COLO829 (cell line): ENCODE measurements around the gene GJA8.
"Not testable (repeated sequence)": the region's sequence is repeated elsewhere in the genome, so short reads cannot be mapped to it uniquely, and the experiment has no call there.

Experiments used
- DNase-seq: peaks from one replicate; pipeline ENCODE4 v3.0.0; 2012; ENCODE audit warnings: low spot score

Gene GJA8

GRCh38 chr1:147902253-147902845 lies at the start of gene GJA8:
Gene GJA8 (plus strand): TSS chr1:147902795. CDS start chr1:147907956, 5,161 bp downstream.
- DNase-seq, result no peak

DNA sequence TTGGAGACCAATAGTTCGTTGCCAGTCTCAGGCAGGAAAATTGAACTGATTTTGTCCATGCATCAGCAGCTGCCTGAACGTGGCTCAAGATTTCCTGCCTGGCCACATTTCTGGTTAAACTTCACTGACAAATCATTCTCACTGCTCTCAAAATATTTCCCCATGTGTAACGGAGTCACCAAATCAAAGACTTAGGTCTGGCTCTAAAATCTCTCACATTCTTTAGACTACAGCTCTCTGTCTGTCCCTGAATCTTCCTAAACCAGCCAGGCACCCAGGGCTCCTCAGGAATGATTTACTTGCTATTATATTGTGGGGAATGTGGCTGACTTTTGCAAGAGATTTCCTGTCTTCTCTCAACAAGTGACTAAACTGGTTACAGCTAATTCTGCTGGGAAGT lies 49.2 kb upstream of the GJA8 start:
- no peak for DNase-seq

DNA sequence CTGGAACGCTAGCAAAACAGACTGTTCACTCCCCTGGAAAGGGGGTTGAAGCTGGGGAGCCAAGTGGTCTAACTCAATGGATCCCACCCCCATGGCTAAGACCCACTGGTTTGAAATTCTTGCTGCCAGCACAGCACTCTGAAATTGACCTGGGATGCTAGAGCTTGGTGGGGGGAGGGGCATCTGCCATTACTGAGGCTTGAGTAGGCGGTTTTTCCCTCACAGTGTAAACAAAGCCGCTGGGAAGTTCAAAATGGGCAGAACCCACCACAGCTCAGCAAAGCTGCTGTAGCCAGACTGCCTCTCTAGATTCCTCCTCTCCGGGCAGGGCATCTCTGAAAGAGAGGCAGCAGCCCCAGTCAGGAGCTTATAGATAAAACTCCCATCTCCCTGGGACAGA lies 47.6 kb upstream of the GJA8 start:
- DNase-seq, result not testable (repeated sequence)

DNA sequence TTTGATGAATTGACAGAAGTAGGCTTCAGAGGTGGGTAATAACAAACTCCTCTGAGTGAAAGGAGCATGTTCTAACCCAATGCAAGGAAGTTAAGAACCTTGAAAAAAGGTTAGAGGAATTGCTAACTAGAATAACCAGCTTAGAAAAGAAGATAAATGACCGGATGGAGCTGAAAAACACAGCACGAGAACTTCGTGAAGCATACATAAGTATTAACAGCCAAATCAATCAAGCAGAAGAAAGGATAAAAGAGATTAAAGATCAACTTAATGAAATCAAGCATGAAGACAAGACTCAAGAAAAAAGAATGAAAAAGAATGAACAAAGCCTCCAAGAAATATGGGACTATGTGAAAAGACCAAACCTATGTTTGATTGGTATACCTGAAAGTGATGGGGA lies 46.6 kb upstream of the GJA8 start:
- not testable (repeated sequence) for DNase-seq

DNA sequence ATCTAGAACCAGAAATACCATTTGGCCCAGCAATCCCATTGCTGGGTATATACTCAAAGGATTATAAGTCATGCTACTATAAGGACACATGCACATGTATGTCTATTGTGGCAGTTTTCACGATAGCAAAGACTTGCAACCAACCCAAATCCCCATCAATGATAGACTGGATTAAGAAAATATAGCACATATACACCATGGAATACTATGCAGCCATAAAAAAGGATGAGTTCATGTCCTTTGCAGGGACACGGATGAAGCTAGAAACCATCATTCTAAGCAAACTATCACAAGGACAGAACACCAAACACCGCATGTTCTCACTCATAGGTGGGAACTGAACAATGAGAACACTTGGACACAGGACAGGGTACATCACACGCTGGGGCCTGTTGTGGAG lies 35.4 kb upstream of the GJA8 start:
- DNase-seq, result not testable (repeated sequence)

DNA sequence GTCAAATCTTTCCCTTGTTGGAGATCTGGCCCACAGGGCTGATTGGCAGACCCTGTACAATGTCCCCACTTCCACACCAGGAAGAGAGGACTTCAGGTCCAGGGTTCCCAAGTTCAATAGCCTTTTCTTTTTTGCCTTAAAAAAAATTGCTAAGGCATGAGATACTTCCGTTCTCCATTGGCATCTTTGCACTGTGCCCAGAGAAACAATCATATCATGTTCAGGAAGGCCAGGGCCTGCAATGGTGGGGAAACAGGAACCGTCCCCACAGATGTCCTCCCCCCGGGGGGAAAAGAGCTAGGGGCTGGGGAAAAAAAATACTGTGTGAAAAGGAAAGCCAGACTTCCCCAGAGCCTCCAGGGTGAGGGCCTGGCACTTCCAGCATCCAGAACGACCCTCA lies 24.6 kb upstream of the GJA8 start:
- no peak for DNase-seq

DNA sequence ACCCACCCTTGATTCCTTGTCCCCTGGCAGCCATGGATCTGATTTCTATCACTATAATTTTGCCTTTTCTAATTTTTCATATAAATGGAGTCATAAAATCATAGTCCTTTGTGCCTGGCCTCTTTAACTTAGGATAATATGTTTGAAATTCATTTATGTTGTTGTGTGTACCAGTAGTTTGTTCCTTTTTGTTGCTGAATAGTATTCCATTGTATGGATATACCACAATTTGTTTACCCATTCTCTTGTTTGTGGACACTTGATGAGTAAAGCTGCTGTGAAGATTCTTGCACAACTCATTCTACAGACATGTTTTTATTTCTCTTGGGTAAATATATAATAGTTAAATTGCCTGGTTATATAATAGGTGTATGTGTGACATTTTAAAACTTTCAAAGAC lies 22.7 kb upstream of the GJA8 start:
- no peak for DNase-seq

DNA sequence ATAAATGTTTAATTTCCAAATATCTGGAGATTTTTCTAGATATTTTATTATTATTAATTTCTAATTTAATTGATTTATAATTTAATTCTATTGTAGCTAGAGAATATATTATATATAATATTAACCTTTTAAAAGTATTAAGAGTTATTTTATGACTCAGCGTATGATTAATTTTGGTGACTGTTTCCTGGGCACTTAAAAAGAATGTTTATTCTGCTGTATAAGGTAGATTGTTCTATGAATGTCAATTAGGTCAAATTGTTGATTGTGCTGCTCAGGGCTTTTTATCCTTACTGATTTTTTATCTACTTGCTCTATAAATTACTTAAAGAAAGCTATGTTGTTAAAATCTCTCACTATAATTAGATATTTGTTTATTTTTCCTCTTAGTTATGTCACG lies 20.1 kb upstream of the GJA8 start:
- DNase-seq, result no peak

DNA sequence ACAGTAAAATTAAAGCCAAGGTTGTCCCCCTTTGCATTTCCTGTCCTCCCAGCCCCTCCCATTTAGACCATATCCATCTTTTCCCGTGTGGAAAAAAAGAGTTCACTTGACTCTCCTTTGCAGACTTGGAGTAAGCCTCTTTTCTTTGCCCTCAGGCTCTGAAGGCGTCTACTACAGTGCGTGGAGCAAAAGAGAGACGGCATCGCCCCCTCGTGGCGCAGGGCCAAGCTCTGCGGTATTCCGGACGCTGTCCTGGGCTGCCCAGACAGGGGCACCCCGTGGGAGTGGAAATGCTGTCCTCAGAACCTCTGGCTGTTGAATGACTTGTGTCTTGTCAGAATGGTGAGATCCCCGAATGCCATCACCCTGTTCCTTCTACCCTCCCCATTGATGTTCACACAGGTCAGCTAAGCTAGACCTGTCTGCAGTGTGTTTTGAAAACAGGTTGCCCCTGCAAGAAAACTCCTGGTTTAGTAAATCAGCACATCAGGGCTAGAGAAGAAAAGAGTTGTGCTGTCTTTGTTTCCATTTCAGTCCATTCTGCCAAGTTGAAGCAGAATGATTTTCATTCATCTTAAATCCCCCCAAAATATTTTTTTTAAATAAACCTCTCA lies 12.3 kb upstream of the GJA8 start:
- DNase-seq, result peak; percentile 86

- no peak for DNase-seq
Measured at GRCh38 chr1:147891088-147891487, 11.5 kb upstream of the GJA8 start.

DNA sequence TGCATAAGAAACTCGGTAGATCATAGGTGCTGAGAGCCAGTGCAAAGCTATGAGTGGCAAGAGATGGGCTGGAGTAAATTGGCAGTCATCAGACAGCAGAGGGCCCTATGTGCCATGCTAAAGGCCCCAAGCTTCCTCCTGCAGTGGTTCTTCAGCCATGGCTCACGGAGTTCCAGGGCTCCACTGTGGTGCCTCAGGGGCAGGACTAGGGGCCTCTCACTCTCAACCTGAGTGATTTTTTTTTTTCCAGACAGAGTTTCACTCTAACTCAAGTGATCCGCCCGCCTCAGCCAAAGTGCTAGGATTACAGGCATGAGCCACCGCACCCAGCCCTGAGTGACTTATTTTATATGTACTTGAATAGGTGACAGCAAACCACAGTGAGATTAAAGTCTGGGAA lies 10.4 kb upstream of the GJA8 start:
- no peak for DNase-seq

DNA sequence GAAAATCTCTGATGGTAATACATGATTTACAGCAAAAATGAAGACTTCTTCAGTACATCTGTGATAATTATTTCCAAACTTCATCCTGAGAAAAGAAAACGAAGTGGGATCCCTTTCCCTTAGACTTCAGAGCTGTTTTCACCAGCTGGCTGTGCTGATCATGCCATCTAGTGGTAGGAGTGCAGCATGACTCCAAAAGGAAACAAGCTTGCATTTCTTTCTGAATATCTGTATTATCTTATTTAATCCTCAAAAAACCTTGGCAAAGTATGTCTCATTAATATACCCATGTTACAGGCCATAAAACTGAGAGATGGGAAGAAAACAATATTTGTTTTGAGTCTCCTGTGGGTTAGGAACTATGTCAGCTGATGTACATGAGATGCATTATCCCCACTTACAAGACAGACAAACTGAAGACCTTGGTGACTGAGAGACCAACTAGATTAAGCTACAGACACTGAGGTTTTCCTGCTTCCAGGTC lies 9.8 kb upstream of the GJA8 start:
- DNase-seq, result peak; percentile 83

- DNase-seq, result no peak
Measured at GRCh38 chr1:147895123-147895522, 7.5 kb upstream of the GJA8 start.

GRCh38 chr1:147897029-147897752 lies 5.4 kb upstream of the GJA8 start:
- no peak for DNase-seq

- no peak for DNase-seq
Measured at GRCh38 chr1:147897789-147898188, 4.8 kb upstream of the GJA8 start.

DNA sequence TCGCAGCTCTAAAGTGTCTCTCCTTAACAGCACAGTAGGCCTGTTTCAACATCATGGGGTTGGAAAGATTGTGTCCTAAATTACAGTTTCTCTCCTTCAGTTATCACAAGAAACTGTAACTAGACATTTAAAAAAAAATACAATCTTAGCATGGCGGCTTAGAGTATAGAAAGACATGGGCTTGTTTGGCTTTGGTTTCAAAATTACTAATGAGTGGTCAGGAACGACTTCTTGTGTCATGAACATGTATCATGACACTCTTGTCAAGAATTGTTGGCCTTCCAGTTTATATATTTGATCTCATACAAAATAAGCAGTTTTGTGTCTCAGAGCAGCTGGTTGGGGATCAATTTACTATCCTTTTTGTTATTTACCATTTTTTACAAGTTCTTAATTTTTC lies 2.1 kb downstream of the GJA8 start:
- no peak for DNase-seq

GRCh38 chr1:147907786-147908509 lies 5.4 kb downstream of the GJA8 start:
- no peak for DNase-seq

- DNase-seq, result no peak
Measured at GRCh38 chr1:147912553-147912952, 10.0 kb downstream of the GJA8 start.

GRCh38 chr1:147913362-147913942 lies 10.9 kb downstream of the GJA8 start:
- DNase-seq, result no peak

- DNase-seq, result no peak
Measured at GRCh38 chr1:147919896-147920295, 17.3 kb downstream of the GJA8 start.

- no peak for DNase-seq
Measured at GRCh38 chr1:147924813-147925212, 22.2 kb downstream of the GJA8 start.

DNA sequence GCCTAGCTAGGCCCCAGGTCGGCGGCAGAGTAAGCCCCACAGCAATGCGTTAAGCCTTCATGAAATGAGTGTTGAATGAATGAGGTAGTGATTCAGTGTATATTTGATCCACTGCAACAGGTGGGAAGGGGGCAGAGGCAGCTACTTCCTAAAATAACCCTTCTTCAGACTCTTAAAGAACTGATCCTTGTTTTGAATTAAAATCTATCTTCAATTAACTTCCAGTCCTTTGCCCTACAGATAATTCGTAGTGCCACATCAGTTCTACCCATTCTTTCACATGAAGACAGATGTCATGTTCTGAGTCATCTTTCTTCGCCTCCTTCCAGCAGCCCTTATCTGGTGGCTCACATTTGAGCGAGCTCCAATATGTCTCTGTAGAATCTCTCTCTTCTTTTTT lies 24.6 kb downstream of the GJA8 start:
- DNase-seq, result not testable (repeated sequence)
